Measurements from ENCODE around the gene SGMS1. TPM values are rescaled to one million over a fixed set of nuclear protein-coding genes. Genes with fewer than 3 reads are reported as not detected.

The SGMS1 gene
- total and polyA plus RNA-seq, 8 donors, result 47.0 to 58.1 (median 54.0) TPM

GRCh38 chr10:50516171-50516570 lies 107.6 kb downstream of the SGMS1 start:
- TF ChIP-seq CTCF (IDR thresholded peaks at IDR 0.05), result no peak
- H3K27ac ChIP-seq, result no peak overlapping the region
- no peaks in the 10 kb centered on the region for H3K36me3 ChIP-seq
- intact Hi-C loops (cut with DNase I), result no loop called here
- no peaks in the 10 kb centered on the region for H3K4me1 ChIP-seq
- H3K9me3 ChIP-seq, result no peaks in the 10 kb centered on the region
- no peaks in the 10 kb centered on the region for H3K27me3 ChIP-seq
- H3K4me3 ChIP-seq, result no peak overlapping the region
- ATAC-seq (no peak), DNase-seq (no peak)

GRCh38 chr10:50515420-50515819 lies 108.3 kb downstream of the SGMS1 start:
- intact Hi-C loops (cut with DNase I), result no loop called here
- Histone ChIP-seq H3K27me3 (no peaks in the 10 kb centered on the region), H3K4me1 (no peaks in the 10 kb centered on the region), H3K9me3 (no peaks in the 10 kb centered on the region), H3K4me3 (no peak overlapping the region), H3K27ac (no peak overlapping the region), H3K36me3 (no peaks in the 10 kb centered on the region)
- DNase-seq (no peak), ATAC-seq (no peak)
- TF ChIP-seq CTCF (IDR thresholded peaks at IDR 0.05), result no peak

- intact Hi-C loops (cut with DNase I), result no loop called here
Observed at GRCh38 chr10:50514995-50515394, 108.8 kb downstream of the SGMS1 start.

GRCh38 chr10:50513956-50514355 lies 109.8 kb downstream of the SGMS1 start:
- H3K4me1 ChIP-seq, result peaks cover 0 to 1% of the 10 kb centered on the region in 2 donors
- H3K27ac ChIP-seq, result no peak overlapping the region
- no peaks in the 10 kb centered on the region for H3K9me3 ChIP-seq
- no peak for DNase-seq
- no peaks in the 10 kb centered on the region for H3K36me3 ChIP-seq
- no peak overlapping the region for H3K4me3 ChIP-seq
- no peaks in the 10 kb centered on the region for H3K27me3 ChIP-seq
- intact Hi-C loops (cut with DNase I), result no loop called here
- TF ChIP-seq CTCF (IDR thresholded peaks at IDR 0.05), result no peak
- no peak for ATAC-seq

More at GRCh38 chr10:50514995-50515394, 108.8 kb downstream of the SGMS1 start:
- Histone ChIP-seq H3K36me3 (no peaks in the 10 kb centered on the region), H3K4me1 (no peaks in the 10 kb centered on the region), H3K9me3 (no peaks in the 10 kb centered on the region), H3K4me3 (no peak overlapping the region), H3K27me3 (no peaks in the 10 kb centered on the region), H3K27ac (no peak overlapping the region)
- DNase-seq, result no peak
- no peak for ATAC-seq
- no peak for TF ChIP-seq CTCF (IDR thresholded peaks at IDR 0.05)

GRCh38 chr10:50512743-50513416 lies 110.9 kb downstream of the SGMS1 start:
- no peak for TF ChIP-seq CTCF (IDR thresholded peaks at IDR 0.05)
- Histone ChIP-seq H3K4me1 (peaks cover 0 to 4% of the 10 kb centered on the region in 2 donors), H3K36me3 (no peaks in the 10 kb centered on the region), H3K4me3 (no peak overlapping the region), H3K27ac (no peak overlapping the region), H3K27me3 (no peaks in the 10 kb centered on the region), H3K9me3 (no peaks in the 10 kb centered on the region)
- DNase-seq (no peak), ATAC-seq (no peak)
- intact Hi-C loops (cut with DNase I), result no loop called here
